HG02588 (cell line): ENCODE measurements around the gene CTNNBL1.

Source experiments
- ATAC-seq: cut with Tn5 transposase; IDR thresholded peaks from one replicate; pipeline ENCODE4 v1.9.1; 2021; ENCODE audit warnings: mild to moderate bottlenecking, moderate library complexity; ENCODE audit not compliant: unreplicated experiment

The CTNNBL1 gene

DNA sequence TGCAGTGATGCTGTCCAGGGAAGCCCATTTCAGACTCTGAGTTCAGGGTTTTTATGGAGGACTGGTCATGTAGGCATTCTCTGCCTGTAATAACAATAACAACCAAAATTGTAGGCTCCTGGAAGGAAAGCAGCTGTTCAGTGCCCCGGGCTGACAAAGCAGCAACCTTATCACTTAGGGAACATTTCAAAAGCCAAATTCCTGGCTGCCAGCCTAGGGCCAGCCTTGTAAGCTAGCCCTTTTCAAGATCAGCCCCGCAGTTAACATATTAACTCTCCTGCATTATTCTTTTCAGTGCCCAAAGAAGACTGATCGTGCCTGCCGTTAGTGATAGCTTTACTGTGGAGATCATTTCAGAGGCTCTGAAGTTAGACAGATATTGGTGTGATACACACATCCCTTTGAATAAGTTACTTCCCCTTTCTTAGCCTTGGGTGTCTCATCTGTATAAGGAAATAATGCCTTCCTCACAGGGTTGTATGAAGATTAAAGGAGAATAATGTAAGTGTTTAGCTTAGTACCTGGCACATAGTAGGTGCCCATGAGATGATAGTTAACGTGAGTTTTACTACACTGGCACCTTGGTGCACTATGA lies 44.1 kb downstream of the CTNNBL1 start:
- ATAC-seq = no peak

GRCh38 chr20:37741055-37741454 lies 47.2 kb downstream of the CTNNBL1 start:
- ATAC-seq = no peak

- no peak for ATAC-seq
Observed at GRCh38 chr20:37741570-37741969, 47.7 kb downstream of the CTNNBL1 start.

- ATAC-seq = no peak
Observed at GRCh38 chr20:37742131-37742530, 48.3 kb downstream of the CTNNBL1 start.

GRCh38 chr20:37744347-37744746 lies 50.5 kb downstream of the CTNNBL1 start:
- no peak for ATAC-seq

GRCh38 chr20:37745553-37745952 lies 51.7 kb downstream of the CTNNBL1 start:
- ATAC-seq = no peak

GRCh38 chr20:37748015-37748414 lies 54.2 kb downstream of the CTNNBL1 start:
- ATAC-seq = no peak

DNA sequence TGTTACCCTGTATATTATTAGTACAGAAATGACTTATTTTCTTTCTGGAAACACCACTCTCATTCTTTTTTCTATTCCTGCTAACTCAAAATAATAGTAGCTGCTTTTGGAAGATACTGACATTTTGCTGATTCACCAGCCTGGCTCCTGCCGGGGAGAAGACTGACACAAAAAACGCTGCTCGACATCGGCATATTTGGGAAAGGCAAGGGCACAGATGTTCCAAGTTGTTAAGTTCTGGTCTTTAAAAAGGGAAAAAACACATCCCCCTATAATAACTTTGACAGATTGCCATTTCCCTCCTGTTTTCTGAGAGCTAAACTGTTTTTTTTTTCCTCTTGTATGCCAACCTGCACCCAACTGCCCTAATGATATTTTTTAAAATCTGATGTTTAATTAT lies 55.4 kb downstream of the CTNNBL1 start:
- no peak for ATAC-seq

GRCh38 chr20:37749620-37750403 lies 56.0 kb downstream of the CTNNBL1 start:
- no peak for ATAC-seq

GRCh38 chr20:37755665-37756064 lies 61.8 kb downstream of the CTNNBL1 start:
- no peak for ATAC-seq

GRCh38 chr20:37756234-37756633 lies 62.4 kb downstream of the CTNNBL1 start:
- ATAC-seq = no peak

DNA sequence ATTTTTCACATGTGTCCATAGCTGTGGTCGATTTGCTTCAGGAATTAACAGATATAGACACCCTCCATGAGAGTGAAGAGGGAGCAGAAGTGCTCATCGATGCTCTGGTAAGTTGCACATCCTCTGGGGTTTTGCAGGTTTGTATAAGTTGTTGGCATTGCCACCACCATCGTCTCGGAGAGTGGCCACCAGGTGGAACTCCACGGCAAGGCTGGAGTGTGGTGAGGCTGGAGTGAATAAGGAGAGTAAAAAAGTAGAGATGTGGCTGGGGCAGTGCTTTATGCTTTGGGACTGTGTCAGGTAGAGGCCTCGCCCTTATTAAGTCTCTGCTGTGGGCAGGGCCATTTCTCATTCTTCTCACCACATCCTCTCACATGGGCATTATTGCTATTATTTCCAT lies 63.7 kb downstream of the CTNNBL1 start:
- no peak for ATAC-seq

- no peak for ATAC-seq
Observed at GRCh38 chr20:37758332-37758731, 64.5 kb downstream of the CTNNBL1 start.

DNA sequence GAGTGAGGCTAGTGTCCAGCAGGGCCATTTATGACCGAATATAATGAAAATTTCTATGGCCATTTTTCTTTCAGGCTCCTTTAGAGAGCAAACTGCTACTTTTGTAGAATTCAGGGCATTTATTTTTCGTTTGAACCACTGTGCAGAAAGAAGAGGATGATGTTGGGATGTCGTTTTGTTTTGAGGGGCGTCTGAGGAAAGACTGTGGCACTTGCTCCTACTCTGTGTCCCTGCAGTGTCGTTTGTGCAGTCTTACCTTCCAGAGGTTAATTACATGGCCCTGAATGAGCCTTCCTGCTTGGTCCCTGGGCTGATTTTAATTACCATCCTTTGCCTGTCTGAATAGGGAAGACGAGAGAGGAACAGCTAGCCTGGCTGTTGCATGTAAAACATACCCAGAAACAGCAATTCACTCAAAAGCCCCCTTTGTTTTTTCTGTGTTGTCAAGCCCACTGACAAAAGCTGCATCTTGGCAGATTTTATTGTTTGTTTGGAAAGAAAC lies 65.3 kb downstream of the CTNNBL1 start:
- ATAC-seq = no peak

DNA sequence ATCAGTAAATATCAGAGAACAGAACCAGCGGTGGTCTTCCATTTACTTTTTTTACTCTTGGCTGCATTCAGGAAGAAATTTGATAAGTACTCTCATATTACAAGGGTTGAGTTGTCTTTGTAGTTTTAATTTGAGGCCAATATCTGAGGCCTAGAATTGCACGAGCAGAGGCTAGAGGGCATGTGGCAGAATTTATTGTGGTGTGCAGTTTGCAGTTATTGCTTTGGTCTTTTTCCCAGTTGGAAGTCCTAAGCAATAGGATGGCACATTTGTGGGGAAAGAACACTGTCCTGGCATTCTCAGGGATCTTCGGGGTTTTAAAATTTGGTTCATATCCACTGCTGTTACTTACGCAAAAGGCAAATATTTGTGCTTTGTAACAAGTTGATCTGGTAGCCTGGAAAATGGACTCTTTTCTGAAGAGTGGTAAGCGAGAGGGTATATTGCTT lies 66.0 kb downstream of the CTNNBL1 start:
- ATAC-seq = no peak

DNA sequence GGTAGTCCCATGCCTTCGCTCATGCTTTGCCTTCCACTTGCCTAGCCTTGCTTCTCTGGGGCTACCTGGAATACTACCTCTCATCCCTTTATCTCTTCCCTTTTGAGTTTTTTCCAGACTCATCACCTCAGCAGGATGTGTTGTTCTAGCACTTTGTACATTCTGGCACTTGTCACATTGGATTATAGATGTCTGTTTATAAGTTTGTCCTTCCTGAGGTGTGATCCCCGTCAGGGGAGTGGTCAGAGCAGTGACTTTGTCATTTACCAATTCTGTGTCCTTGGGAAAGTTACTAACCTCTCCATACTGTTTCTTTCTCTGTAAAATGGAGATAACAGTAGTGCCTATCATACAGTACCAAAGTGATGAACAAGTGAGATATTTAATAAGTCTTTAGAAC lies 66.5 kb downstream of the CTNNBL1 start:
- ATAC-seq = no peak

- no peak for ATAC-seq
Observed at GRCh38 chr20:37762716-37763485, 69.1 kb downstream of the CTNNBL1 start.

- no peak for ATAC-seq
Observed at GRCh38 chr20:37764333-37764935, 70.6 kb downstream of the CTNNBL1 start.

GRCh38 chr20:37770908-37771307 lies 77.1 kb downstream of the CTNNBL1 start:
- no peak for ATAC-seq

DNA sequence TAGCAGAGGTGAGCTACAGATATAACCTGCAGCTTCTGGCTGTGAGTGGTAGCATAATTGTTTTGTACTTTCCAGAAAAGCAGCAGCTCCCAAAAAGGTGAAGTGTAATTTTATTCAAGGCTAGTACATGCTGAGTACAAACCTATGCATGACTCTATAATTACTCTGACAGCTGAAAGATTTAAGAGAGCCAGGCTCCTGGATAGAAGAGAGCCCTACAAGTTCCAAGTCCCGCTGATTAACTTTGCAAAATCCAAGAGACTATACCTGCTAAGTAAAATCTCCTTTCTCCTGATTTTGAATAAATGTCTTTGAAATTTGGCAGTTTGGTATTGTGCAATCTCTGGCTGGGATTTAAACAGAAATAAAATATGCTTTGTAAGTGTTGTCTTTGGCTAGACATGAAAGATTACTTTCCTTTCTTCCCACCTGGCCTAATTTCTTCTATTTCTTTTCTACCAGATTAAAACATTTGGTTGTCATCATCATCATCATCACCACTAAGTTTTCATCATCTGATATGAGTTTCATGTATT lies 79.5 kb downstream of the CTNNBL1 start:
- ATAC-seq = no peak

- ATAC-seq = no peak
Observed at GRCh38 chr20:37774156-37774555, 80.3 kb downstream of the CTNNBL1 start.
